Endothelial cell of umbilical vein (primary cell): ENCODE results near the gene CNTNAP2. TPM values are rescaled to one million over a fixed set of nuclear protein-coding genes. Genes with fewer than 3 reads are reported as not detected.

Source experiments
- BruUV-seq: library from RNA; stranded (reverse); fragments of 400-500 nt; replicated peaks from 2 replicates; lab custom pipeline; 2021; lab: Mats Ljungman, UMichigan
- CTCF ChIA-PET: fragments of 300-600, 350-600 bp; sonication (Branson Sonifier 250); formaldehyde crosslinking; loops from one replicate; lab custom pipeline; 2021; ENCODE audit warnings: antibody characterized with exemption, inconsistent platforms; lab: Charles Lee
- POLR2A ChIA-PET: fragments of 300-600, 350-600 bp; sonication (Branson Sonifier 250); formaldehyde crosslinking; loops from one replicate; lab custom pipeline; 2021; ENCODE audit warnings: antibody characterized with exemption, inconsistent platforms; lab: Charles Lee
- DNase-seq: peaks from one replicate; pipeline ENCODE4 v3.0.0-alpha.2; 2011; ENCODE audit warnings: low read depth, low spot score
- FAIRE-seq: peaks from 2 replicates; lab custom pipeline; 2011; peaks lifted over from hg19 to GRCh38; lab: Jason Lieb, UNC
- H2AFZ ChIP-seq: 2 replicates; pipeline ENCODE4 v1.6.0; 2012; ENCODE audit warnings: low read depth, low read length, control low read depth, inconsistent platforms
- H3K27ac ChIP-seq: 2 replicates; pipeline ENCODE4 v1.5.1; 2011; ENCODE audit warnings: low read depth, mild to moderate bottlenecking, control low read depth, low read length, moderate library complexity; ENCODE audit not compliant: insufficient read depth
- H3K27me3 ChIP-seq, 2 experiments: 2 replicates each; pipeline versions ENCODE4 v1.6.0 to v1.6.1; 2011; ENCODE audit warnings: low read length in 2 of 2, mixed read lengths in 1 of 2; ENCODE audit not compliant: control insufficient read depth in 2 of 2, insufficient read depth in 2 of 2
- H3K36me3 ChIP-seq, 2 experiments: 2 replicates in 1 of 2; 3 replicates in 1 of 2; pipeline ENCODE4 v1.5.1; 2011; ENCODE audit warnings: low read length in 2 of 2, mild to moderate bottlenecking in 1 of 2, moderate library complexity in 1 of 2; ENCODE audit not compliant: control insufficient read depth in 2 of 2, insufficient read depth in 2 of 2; ENCODE audit errors: extremely low read depth in 1 of 2
- H3K4me1 ChIP-seq: 3 replicates; pipeline ENCODE4 v1.5.1; 2011; ENCODE audit warnings: mild to moderate bottlenecking, low read length; ENCODE audit not compliant: control insufficient read depth, insufficient read depth; ENCODE audit errors: extremely low read depth
- H3K4me2 ChIP-seq: 2 replicates; pipeline ENCODE4 v1.6.1; 2011; ENCODE audit warnings: low read length, control low read depth, mixed read lengths; ENCODE audit not compliant: insufficient read depth
- H3K4me3 ChIP-seq, 3 experiments: fragments of 200-600 bp in 1 of 3; sonication (generic), shearing (Covaris generic) in 1 of 3; replicated peaks in 1 of 3; 2 replicates each; pipeline ENCODE4 v1.5.1; 2011 to 2016; ENCODE audit warnings: control low read depth in 3 of 3, low read length in 3 of 3, mild to moderate bottlenecking in 2 of 3, inconsistent platforms in 1 of 3, low read depth in 1 of 3, moderate library complexity in 1 of 3; ENCODE audit not compliant: insufficient read depth in 1 of 3
- H3K79me2 ChIP-seq: 2 replicates; pipeline ENCODE4 v1.6.0; 2012; ENCODE audit warnings: low read length, inconsistent platforms; ENCODE audit not compliant: control insufficient read depth, insufficient read depth
- H3K9ac ChIP-seq: replicated peaks from 2 replicates; pipeline ENCODE3; 2011; ENCODE audit warnings: low read length, control low read depth; ENCODE audit not compliant: insufficient read depth; ENCODE audit errors: extremely low read depth
- H3K9me1 ChIP-seq: replicated peaks from 3 replicates; pipeline ENCODE4 v1.6.0; 2011; ENCODE audit warnings: mild to moderate bottlenecking, low read length; ENCODE audit not compliant: control insufficient read depth, insufficient read depth; ENCODE audit errors: extremely low read depth
- H3K9me3 ChIP-seq: replicated peaks from 2 replicates; pipeline ENCODE4 v1.5.1; 2012; ENCODE audit warnings: low read length, inconsistent platforms; ENCODE audit not compliant: control insufficient read depth, insufficient read depth
- H4K20me1 ChIP-seq: replicated peaks from 2 replicates; pipeline ENCODE3; 2011; ENCODE audit warnings: mild to moderate bottlenecking, low read length; ENCODE audit not compliant: control insufficient read depth, insufficient read depth; ENCODE audit errors: extremely low read depth
- CTCF ChIP-seq, 2 donors: IDR thresholded peaks; 1 replicate in 1 of 2; 2 replicates in 1 of 2; pipeline ENCODE4 v1.5.1; 2011; ENCODE audit warnings: low read length in 2 of 2, mild to moderate bottlenecking in 2 of 2, moderate library complexity in 2 of 2, control low read depth in 1 of 2, inconsistent platforms in 1 of 2, low read depth in 1 of 2; ENCODE audit not compliant: insufficient read depth in 1 of 2; ENCODE audit errors: extremely low read depth in 1 of 2
- EZH2 ChIP-seq: IDR thresholded peaks from 2 replicates; pipeline ENCODE4 v1.6.1; 2012; ENCODE audit warnings: borderline replicate concordance, low read depth, mild to moderate bottlenecking, moderate library complexity, low read length, inconsistent platforms; ENCODE audit not compliant: severe bottlenecking
- GATA2 ChIP-seq: IDR thresholded peaks from 2 replicates; pipeline ENCODE4 v1.7.0; 2011; ENCODE audit warnings: low read depth, mild to moderate bottlenecking, moderate library complexity, mixed read lengths, low read length; ENCODE audit not compliant: insufficient read length, insufficient read depth
- JUN ChIP-seq: IDR thresholded peaks from 2 replicates; pipeline ENCODE4 v1.6.1; 2011; ENCODE audit warnings: borderline replicate concordance, low read depth; ENCODE audit not compliant: insufficient read length, insufficient read depth
- MYC ChIP-seq: IDR thresholded peaks from one replicate; pipeline ENCODE4 v1.6.1; 2011; ENCODE audit warnings: mild to moderate bottlenecking, low read depth, low read length
- POLR2A ChIP-seq: IDR thresholded peaks from 2 replicates; pipeline ENCODE4 v1.6.1; 2012; ENCODE audit warnings: low read depth, mild to moderate bottlenecking, control low read depth, low read length
- POLR2AphosphoS5 ChIP-seq: IDR thresholded peaks from 2 replicates; pipeline ENCODE4 v1.6.1; 2012; ENCODE audit warnings: low read depth, mild to moderate bottlenecking, control low read depth, low read length, moderate library complexity; ENCODE audit not compliant: insufficient read depth
- dilution Hi-C: fragments of 300-500 bp; cut with MboI; formaldehyde crosslinking; loops from one replicate; pipeline ENCODE4 v1.15.0; 2019; ENCODE audit warnings: low sequenced_read_pairs; ENCODE audit not compliant: extremely low pct_ligation_motif_present
- intact Hi-C: fragments of 100-400 bp; cut with micrococcal nuclease; formaldehyde crosslinking; loops from one replicate; pipeline ENCODE4 v1.10.0; 2022
- polyA plus RNA-seq, 4 experiments: library from polyadenylated mRNA; depleted of rRNA in 3 of 4; stranded (reverse) in 3 of 4; unstranded in 1 of 4; fragments of >200 nt; gene quantifications; 2 replicates each; pipeline versions ENCODE4 v1.2.1 to v1.2.3, GENCODE V29; 2011 to 2012; ENCODE audit warnings: missing spikeins in 1 of 4
- total RNA-seq: library from RNA; stranded (reverse); gene quantifications from 2 replicates; pipeline ENCODE4 v1.2.3, GENCODE V29; 2021
- TF ChIP-seq, protein P1 (sequence below): IDR thresholded peaks from 2 replicates; pipeline ENCODE4 v1.6.1; 2011; ENCODE audit not compliant: insufficient read depth, insufficient read length

Gene CNTNAP2
- total and polyA plus RNA-seq, 2 donors (not counting 3 experiments of a cell fraction or from before 2014, with no cell fraction given), result not detected

DNA sequence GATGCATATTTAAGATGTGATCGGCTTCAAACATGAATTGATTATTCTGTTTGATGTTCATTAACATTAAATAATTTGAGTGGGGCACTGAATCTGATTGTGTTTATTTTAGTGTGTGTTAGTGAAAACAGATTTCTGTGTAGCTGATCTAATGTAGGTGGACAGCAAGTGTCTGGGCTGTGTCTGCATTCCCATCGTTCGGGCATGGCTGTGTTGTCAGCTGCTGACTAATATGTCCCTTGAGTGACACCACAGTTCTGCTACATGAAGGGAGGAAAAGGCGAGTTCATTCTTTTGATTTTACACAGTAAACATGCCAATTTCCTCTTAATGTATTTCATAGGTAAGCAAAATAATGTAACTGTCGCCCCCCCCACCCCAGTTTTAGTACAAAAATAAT lies 203.0 kb downstream of the CNTNAP2 start:
- FAIRE-seq (no peak), DNase-seq (no peak)
- Histone ChIP-seq H3K9ac (no peak overlapping the region), H3K4me2 (no peak overlapping the region), H3K9me1 (no peaks in the 10 kb centered on the region), H3K79me2 (no peaks in the 10 kb centered on the region), H3K36me3 (no peaks in the 10 kb centered on the region), H2AFZ (no peak overlapping the region), H3K4me1 (no peaks in the 10 kb centered on the region), H3K27me3 (no peaks in the 10 kb centered on the region), H4K20me1 (no peaks in the 10 kb centered on the region), H3K27ac (no peak overlapping the region), H3K9me3 (peaks cover 5% of the 10 kb centered on the region), H3K4me3 (no peak overlapping the region)
- intact Hi-C loops, result no loop called here
- ChIA-PET CTCF (no interaction called here), POLR2A (interaction anchor here (0.6 kb wide), 1 partner anchor 170 kb away, joined by 6 read pairs; no protein-coding TSS in a partner anchor)
- dilution Hi-C loops, result no loop called here
- no TSS peak for BruUV-seq
- TF ChIP-seq GATA2 (no peak), POLR2A (no peak), JUN (no peak), CTCF (IDR thresholded peaks at IDR 0.05; ENCODE audit: extremely low read depth in 1 of 2, insufficient read depth in 1 of 2, low read depth in 1 of 2, low read length in 2 of 2) (no peak), POLR2AphosphoS5 (no peak), MYC (no peak), EZH2 (no peak)
- TF ChIP-seq, protein P1, sequence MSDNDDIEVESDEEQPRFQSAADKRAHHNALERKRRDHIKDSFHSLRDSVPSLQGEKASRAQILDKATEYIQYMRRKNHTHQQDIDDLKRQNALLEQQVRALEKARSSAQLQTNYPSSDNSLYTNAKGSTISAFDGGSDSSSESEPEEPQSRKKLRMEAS, result no peak
